HUDEP-2 (cell line): ENCODE data around the gene NPHP3.
A peak's percentile ranks its signal among the peaks of the same experiment; 100 is the strongest.
"Not testable (repeated sequence)": the region's sequence is repeated elsewhere in the genome, so short reads cannot be mapped to it uniquely, and the experiment has no call there.

Source experiments
- DNase-seq, 76 experiments: peaks; one replicate each; lab custom pipeline; 2025; ENCODE audit not compliant: unreplicated experiment in 76 of 76; lab: John Stamatoyannopoulos, UW

NPHP3 gene, protein sequence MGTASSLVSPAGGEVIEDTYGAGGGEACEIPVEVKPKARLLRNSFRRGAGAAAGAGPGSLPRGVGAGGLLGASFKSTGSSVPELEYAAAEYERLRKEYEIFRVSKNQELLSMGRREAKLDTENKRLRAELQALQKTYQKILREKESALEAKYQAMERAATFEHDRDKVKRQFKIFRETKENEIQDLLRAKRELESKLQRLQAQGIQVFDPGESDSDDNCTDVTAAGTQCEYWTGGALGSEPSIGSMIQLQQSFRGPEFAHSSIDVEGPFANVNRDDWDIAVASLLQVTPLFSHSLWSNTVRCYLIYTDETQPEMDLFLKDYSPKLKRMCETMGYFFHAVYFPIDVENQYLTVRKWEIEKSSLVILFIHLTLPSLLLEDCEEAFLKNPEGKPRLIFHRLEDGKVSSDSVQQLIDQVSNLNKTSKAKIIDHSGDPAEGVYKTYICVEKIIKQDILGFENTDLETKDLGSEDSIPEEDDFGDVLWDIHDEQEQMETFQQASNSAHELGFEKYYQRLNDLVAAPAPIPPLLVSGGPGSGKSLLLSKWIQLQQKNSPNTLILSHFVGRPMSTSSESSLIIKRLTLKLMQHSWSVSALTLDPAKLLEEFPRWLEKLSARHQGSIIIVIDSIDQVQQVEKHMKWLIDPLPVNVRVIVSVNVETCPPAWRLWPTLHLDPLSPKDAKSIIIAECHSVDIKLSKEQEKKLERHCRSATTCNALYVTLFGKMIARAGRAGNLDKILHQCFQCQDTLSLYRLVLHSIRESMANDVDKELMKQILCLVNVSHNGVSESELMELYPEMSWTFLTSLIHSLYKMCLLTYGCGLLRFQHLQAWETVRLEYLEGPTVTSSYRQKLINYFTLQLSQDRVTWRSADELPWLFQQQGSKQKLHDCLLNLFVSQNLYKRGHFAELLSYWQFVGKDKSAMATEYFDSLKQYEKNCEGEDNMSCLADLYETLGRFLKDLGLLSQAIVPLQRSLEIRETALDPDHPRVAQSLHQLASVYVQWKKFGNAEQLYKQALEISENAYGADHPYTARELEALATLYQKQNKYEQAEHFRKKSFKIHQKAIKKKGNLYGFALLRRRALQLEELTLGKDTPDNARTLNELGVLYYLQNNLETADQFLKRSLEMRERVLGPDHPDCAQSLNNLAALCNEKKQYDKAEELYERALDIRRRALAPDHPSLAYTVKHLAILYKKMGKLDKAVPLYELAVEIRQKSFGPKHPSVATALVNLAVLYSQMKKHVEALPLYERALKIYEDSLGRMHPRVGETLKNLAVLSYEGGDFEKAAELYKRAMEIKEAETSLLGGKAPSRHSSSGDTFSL (N-terminal part only)

DNA sequence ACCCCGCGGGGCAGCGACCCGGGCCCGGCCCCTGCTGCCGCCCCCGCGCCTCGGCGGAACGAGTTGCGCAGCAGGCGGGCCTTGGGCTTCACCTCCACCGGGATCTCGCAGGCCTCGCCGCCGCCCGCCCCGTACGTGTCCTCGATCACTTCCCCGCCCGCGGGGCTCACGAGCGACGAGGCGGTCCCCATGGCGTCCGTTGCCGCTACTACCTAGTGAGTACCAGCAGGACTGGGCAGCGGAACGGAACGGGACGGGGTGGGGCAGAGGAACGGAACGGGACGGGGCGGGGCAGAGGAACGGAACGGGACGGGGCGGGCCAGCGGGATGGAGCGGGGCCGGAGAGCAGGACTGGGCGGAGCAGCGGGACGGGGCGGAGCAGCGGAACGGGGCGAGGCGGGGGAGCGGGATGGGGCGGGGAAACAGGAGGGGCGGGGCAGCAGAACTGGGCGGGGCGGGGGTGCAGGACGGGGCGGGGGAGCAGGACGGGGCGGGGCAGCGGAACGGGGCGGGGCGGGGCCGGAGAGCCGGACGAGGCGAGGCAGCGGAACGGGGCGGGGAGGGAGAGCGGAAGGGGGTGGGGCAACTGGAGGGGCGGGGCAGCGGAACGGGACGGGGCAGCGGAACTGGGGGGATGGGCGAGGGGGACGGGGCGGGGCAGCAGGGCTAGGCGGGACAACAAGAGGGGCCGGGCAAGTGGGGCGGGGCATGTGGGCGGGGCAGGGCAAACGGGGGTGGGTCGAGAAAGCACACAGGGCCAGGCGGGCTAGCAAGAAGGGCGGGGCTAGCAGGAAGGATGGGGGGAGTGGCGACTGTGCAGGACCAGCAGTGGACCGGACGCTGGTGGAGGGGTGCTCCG lies at the start of gene NPHP3:
Gene NPHP3, minus strand, starts transcription at position 245 of the 859 bp plus-strand sequence. Its CDS starts 54 bp downstream, at position 191.
- peak; percentile 15 to 99 (median 96) for DNase-seq

DNA sequence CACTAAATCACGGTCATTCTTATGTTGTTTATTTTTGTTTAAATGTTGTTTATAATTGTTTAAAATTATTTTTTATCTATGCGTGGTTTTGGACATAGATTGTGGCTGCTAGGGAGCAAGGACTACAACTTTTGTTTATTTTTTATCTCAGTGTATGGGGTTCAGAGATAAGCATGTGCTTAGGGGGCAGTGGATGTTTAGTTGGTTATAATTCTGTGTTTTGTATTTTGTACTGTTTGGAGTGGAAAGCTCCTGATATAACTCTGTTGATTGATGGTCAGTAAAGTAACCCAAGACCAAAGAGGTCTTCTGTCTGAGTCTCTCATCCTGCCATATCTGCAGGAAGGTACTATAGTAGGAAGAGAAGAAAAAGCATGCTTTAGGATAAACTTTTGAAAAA lies 36.5 kb upstream of the NPHP3 start:
- peak in 2 of 76 experiments; percentile 9 to 34 for DNase-seq

DNA sequence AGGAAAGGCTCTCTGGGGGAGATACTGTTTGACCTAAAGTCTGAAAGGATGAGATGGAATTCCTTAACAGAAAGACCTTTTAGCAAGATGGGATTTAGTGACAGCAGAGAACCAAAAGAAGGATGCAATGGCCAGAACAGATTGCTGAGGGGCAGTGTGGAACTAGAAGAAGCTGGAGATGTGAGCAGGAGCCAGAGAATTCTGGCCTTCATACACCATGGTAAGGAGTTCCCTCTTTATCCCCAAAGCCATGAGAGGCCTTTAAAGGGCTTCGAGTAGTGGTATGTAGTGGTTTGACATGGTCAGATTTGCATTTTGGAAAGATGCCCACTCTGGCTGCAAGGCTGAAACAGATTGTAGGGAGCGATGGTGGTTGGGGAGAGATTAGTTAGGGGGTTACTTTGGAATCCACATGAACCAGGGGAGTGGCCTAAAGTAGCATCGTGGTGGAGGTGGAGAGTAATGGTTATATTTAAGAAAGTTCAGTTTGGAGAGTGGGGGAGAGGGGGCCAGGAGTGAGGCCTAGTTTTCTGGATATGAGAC lies 34.0 kb upstream of the NPHP3 start:
- peak in 4 of 76 experiments; percentile 2 to 13 (median 9) for DNase-seq

DNA sequence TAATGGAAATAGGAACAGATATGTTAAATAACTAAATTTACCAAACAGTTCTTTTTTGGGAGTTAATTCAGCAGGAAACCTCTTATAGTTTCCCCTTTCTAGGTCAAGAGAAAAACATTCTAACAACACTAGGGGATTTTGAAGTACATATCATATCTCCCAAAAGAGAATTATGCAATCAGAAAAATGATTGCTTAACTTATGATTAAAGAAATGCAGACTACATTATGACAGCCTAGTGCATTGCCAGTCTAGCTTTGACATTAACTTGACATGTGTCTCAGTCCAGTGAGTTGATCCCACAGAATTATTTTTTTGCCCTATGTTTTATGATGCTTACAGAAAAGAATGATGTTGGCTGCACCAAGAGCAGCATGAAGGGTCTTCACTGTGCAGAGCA lies 31.7 kb upstream of the NPHP3 start:
- DNase-seq: no peak

DNA sequence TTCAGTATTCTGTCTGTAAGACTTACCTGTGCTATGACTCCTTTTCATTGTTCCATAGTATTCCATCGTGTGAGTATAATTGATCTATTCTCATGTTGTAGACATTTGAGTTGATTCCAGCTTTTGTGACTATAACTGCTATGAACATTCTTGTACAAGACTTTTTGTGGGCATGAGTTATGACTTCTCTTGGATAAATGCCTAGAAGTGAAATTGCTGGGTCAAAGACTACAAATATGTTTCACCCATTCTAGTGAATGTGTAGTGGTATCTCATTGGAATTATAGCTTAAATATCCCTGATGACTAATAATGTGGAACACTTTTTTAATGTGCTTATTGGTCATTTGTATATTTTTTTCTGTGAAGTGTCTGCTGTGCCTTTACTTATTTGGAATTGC lies 27.6 kb upstream of the NPHP3 start:
- DNase-seq: no peak

DNA sequence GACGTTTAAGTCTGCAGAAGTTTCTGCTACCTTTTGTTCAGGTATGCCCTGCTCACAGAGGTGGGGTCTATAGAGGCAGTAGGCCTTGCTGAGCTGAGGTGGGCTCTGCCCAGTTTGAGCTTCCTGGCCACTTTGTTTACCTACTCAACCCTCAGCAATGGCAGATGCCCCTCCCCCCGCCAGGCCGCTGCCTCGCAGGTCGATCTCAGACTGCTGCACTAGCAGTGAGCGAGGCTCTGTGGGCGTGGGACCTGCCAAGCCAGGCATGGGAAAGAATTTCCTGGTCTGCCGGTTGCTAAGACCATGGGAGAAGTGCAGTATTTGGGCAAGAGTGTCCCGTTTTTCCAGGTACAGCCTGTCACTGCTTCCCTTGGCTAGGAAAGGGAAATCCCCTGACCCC lies 24.5 kb upstream of the NPHP3 start:
- DNase-seq: not testable (repeated sequence)

DNA sequence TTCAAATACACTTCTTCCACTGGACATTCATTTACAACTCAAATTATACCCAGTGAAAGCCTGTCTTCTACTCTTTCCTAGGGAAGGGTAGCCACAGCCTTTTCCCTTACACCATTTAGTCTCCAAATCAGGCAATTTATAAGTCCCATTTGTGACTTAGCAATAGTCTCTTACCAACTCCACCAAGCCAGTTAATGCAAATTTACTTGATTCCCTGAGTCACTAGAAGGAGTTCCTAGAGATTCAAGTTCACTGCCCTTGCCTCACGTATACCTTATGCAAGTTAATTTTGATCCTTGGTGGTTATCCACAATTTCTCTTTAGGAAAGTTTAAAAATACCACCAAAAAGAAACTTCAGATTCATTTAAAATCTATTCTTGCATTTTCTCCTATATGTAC lies 16.1 kb upstream of the NPHP3 start:
- DNase-seq: no peak

DNA sequence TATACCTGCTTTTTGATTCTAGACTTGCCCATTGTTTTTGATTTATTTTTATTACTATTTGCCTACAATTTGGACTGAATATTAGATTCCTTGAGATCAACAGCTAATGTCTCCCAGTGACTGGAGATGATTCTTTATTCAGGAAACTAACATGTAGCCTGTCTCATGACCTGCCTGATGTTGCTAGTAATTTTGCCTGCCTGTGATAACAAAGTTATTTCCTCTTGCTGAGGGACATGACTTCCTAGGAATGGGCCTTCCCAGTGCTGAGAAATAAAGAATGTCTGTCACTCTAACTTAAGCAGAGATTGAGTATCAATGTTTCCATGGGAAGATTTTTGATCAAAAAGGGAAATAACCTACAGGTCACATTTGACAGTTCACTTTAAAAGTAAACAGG lies 13.4 kb upstream of the NPHP3 start:
- no peak for DNase-seq

DNA sequence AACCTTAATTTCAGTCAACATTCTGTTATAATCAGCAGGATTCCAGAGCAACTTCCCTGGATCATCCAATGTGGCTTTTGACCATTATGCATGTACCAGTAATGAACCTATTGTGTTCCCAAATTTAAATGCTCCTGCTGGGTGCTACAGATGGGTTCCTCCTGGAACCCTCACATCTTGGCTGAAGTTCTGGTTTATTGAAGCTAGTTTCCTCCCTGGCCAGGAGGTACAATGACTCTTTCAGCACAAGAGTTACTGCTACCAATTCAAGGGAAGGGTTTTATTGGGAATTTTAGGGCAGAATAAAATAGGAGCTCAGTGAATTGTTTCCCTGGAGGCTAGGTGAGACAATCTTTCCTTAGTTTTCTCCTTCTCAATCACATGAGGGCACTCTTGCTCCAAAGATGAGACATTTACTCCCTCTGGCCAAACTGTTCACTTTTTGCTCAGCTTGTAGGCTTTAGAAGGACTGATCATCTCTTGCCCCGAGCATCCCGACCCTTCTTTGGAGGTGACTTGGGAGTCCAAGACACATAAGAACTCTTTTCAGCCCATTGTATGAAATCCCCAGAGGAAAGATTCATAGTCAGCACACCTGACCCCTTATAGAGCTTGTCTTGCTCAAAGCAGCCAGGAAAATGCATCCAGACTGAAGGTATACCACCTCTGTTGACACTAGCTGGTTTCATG lies 8.8 kb upstream of the NPHP3 start:
- DNase-seq: peak in 9 of 76 experiments; percentile 5 to 25 (median 11)

DNA sequence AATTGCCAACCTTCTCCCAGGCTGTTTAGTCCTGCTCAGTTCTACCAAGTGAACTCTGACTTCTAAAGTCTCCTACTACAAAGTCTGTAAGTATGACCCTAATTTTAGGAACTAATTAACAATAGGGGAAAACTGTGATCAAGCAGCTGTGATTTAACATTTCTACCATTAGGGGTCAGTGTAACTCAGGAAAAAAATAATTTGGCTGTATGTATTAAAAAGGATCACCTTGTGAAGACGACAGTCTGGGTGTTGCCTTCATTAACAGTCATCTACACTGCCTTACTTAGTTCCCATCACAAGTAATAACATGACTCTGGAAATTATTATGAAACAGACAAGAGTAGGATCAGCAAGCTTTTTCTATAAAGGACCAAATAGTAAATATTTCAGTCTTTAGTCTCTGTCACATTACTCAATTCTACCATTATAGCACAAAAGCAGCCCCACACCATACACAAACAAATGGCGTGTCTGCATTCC lies 4.2 kb upstream of the NPHP3 start:
- peak in 26 of 76 experiments; percentile 2 to 51 (median 32) for DNase-seq

DNA sequence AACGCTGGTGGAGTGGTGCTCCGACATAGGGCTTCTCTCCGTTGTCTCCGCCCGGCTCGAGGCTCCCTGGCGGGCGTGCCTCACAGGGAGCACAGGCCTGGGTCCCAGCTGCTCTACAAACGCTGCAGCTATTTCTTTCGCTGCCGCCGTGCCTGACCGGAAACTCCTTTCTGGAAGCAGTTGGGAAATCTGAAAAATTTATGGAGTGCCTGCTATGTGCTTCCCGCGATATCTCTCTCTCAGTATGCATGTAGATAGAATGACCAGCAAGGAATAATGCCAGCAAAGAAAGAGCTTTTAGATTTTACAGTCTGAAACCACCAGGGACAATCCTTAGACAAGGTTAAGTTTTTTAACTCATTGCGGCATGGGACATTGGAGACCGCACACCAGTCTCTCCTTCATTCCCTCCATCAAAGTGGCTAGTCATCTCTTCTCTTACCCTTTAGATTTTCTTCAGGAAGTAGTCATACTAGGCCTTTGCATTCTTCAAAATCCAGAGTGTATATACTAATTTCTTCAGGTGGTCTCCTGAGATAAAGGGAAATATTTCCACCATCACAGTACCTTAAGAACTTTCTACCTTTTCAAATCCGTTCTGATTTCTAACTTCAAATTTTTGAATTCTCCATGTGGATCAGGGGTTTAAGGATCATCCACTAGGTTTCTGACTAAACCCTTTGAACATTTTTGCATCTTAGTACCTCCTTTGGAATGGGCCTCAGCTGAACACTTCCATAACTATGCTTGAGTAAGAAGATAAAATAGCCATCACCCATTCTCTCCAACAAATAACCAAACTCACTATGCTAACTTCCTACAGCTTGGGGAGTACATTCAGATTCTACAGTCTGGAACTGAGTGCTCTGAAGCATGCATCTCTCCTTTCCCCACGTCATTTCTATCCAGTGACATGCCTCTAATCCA lies 1.1 kb upstream of the NPHP3 start:
- no peak for DNase-seq

DNA sequence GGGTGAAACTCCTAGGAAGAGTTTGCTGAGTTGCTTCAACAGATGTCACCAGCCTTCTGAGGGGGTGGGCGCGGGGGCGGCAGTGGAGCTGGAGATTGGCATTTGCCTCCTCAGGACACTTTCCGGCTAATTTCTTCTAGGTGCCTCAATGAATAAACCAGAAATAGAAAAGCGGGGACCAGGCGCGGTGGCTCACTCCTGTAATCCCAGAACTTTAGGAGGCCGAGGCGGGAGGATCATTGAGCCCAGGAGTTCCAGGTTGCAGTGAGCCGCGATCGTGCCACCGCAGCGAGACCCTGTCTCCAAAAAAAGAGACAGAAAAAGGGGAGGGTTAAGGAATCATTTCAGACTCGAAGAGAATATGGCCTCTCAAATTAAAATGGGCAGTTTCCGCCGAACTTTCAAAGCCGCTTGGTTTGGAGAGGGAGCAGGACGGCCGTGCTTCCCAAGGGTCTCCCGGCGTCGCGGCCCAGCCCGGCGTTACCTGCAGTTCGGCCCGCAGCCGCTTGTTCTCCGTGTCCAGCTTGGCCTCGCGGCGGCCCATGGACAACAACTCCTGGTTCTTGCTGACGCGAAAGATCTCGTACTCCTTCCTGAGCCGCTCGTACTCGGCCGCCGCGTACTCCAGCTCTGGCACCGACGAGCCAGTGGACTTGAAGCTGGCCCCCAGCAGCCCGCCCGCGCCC lies 587 bp downstream of the NPHP3 start:
- peak in 51 of 76 experiments; percentile 3 to 74 (median 41) for DNase-seq

DNA sequence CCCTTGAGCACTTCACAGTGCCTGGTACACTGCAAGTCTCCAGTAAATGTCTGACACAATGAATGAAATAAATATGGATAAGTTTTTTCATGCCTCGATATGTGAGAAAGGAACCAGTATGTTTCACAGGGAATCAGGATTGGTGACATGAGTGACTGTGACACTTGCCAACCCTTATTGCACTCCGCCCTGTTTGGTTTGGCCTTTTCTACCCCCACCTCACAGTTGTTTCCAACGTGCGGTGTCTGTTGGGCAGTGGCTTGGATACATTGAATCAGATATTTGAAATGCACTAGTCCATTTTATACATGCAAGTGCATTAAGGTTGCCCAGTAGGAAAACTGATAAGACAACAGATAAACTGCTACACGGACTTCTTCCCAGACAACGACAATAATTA lies 2.0 kb downstream of the NPHP3 start:
- peak in 52 of 76 experiments; percentile 2 to 56 (median 17) for DNase-seq

DNA sequence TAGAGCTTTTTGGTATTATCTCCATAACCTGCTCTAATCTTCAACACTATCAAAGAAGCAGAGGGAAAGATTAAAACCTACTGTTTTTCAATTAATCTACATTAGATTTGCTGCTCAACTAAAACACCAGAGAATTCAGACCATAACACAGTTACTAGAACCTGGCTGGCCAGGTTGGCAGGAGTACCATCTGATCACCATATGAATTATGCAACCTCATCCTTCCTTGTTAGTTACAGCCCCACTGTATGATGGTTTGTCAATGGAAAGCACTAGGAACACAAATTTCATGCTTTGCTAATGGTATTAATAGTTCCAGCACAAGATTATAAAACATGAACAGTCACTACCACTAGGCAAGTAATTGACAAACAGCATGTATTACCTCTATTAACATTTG lies 5.8 kb downstream of the NPHP3 start:
- DNase-seq: no peak

DNA sequence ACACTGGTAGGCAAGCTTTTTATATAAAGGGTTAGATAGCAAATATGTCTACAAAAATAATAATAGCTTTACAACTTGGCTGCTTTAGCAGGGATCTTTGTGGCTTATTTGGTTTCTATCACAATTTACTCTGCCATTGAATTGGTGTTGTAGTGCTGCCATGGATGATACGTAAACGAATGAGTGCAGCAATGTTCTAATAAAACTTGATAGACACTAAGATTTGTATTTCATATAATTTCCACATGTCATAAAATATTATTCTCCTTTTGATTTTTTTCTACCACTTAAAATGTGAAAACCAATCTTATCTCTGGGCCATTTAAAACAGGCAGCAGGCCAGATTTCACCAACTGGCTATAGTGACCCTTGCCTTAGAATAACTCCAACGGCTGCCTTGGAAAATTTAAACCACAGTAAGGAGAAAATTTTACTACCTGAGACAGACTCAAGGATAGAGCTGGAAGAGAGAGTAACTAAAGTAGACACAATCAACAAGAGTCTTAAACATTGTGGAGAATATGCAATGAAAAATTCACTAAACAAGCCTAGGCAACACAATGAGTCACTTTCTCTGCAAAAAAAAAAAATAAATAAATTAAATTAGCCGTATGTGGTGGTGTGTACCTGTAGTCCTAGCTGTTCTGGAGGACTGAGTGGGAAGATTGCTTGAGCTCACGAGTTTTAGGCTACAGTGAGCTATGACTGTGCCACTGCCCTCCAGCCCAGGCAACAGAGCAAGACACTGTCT lies 8.1 kb downstream of the NPHP3 start:
- DNase-seq: no peak

DNA sequence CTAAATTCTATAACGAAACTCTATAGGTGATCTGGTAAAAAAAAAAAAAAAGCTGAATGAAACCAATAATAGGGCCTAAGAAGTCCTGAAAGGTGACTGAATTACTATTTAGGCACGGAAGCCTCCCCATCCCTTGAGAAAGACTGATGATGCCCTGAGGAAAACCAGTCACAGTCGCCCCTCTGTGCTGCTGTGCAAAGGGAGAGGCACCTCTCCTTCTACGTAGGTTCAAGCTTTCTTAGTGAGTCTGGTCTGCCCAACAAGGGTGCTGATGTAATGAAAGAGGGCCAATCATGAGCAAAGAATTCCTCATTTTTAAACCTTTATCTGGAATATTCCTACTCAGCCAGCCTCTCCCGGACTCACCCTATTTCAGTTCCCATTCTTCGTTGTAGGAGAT lies 11.9 kb downstream of the NPHP3 start:
- no peak for DNase-seq
